BLaER1 (cell line): ENCODE measurements around the gene TMEM187.

Experiments
- H3K27ac ChIP-seq: shearing (Covaris generic); formaldehyde crosslinking; 2 replicates; pipeline ENCODE4 v1.8.1; 2022
- H3K27me3 ChIP-seq: shearing (Covaris generic); formaldehyde crosslinking; 2 replicates; pipeline ENCODE4 v1.8.1; 2022
- H3K36me3 ChIP-seq: shearing (Covaris generic); formaldehyde crosslinking; 2 replicates; pipeline ENCODE4 v1.8.1; 2022
- H3K4me1 ChIP-seq: shearing (Covaris generic); formaldehyde crosslinking; 2 replicates; pipeline ENCODE4 v1.8.1; 2022
- H3K4me2 ChIP-seq: shearing (Covaris generic); formaldehyde crosslinking; 2 replicates; pipeline ENCODE4 v1.8.1; 2022
- H3K4me3 ChIP-seq: shearing (Covaris generic); formaldehyde crosslinking; 2 replicates; pipeline ENCODE4 v1.8.1; 2022
- H3K9ac ChIP-seq: shearing (Covaris generic); formaldehyde crosslinking; 2 replicates; pipeline ENCODE4 v1.8.1; 2022
- H3K9me3 ChIP-seq: shearing (Covaris generic); formaldehyde crosslinking; 2 replicates; pipeline ENCODE4 v1.8.1; 2022
- H4K20me1 ChIP-seq: shearing (Covaris generic); formaldehyde crosslinking; 2 replicates; pipeline ENCODE4 v1.8.1; 2022
- Cebpa-rat ChIP-seq: shearing (Covaris generic); IDR thresholded peaks from 2 replicates; pipeline ENCODE4 v1.8.1; 2022

The TMEM187 gene

GRCh38 chrX:153961292-153961691, 11.3 kb upstream of the TMEM187 start:
- Histone ChIP-seq H4K20me1 (peaks cover 100% of the 10 kb centered on the region), H3K4me1 (peaks cover 21% of the 10 kb centered on the region), H3K4me2 (no peak overlapping the region), H3K27me3 (peaks cover 42% of the 10 kb centered on the region), H3K27ac (no peak overlapping the region), H3K36me3 (peaks cover 88% of the 10 kb centered on the region), H3K4me3 (no peak overlapping the region), H3K9me3 (no peaks in the 10 kb centered on the region), H3K9ac (no peak overlapping the region)
- TF ChIP-seq Cebpa-rat, result no peak

GRCh38 chrX:153963546-153963945, 9.0 kb upstream of the TMEM187 start:
- H3K4me3 ChIP-seq, result no peak overlapping the region
- no peak for TF ChIP-seq Cebpa-rat
- no peak overlapping the region for H3K4me2 ChIP-seq
- H3K4me1 ChIP-seq, result peaks cover 44% of the 10 kb centered on the region
- H4K20me1 ChIP-seq, result peaks cover 100% of the 10 kb centered on the region
- peaks cover 64% of the 10 kb centered on the region for H3K27me3 ChIP-seq
- H3K36me3 ChIP-seq, result peaks cover 66% of the 10 kb centered on the region
- no peak overlapping the region for H3K9ac ChIP-seq
- no peak overlapping the region for H3K27ac ChIP-seq
- H3K9me3 ChIP-seq, result no peaks in the 10 kb centered on the region

GRCh38 chrX:153964105-153964504, 8.4 kb upstream of the TMEM187 start:
- H3K27me3 ChIP-seq, result peaks cover 70% of the 10 kb centered on the region

GRCh38 chrX:153965406-153965805, 7.1 kb upstream of the TMEM187 start:
- H3K36me3 ChIP-seq, result peaks cover 47% of the 10 kb centered on the region

More at GRCh38 chrX:153964105-153964504, 8.4 kb upstream of the TMEM187 start:
- Histone ChIP-seq H3K9me3 (no peaks in the 10 kb centered on the region), H3K27ac (no peak overlapping the region), H3K9ac (no peak overlapping the region), H3K4me2 (no peak overlapping the region), H3K36me3 (peaks cover 60% of the 10 kb centered on the region), H4K20me1 (peaks cover 100% of the 10 kb centered on the region), H3K4me3 (no peak overlapping the region), H3K4me1 (peaks cover 49% of the 10 kb centered on the region)
- TF ChIP-seq Cebpa-rat, result no peak

GRCh38 chrX:153966283-153966688, 6.3 kb upstream of the TMEM187 start:
- H3K36me3 ChIP-seq, result peaks cover 39% of the 10 kb centered on the region

More at GRCh38 chrX:153965406-153965805, 7.1 kb upstream of the TMEM187 start:
- peaks cover 96% of the 10 kb centered on the region for H4K20me1 ChIP-seq
- H3K9ac ChIP-seq, result 0 out of 2 replicates have a peak overlapping the region, but pooled peaks have one; percentile 24
- peaks cover 56% of the 10 kb centered on the region for H3K4me1 ChIP-seq
- H3K4me3 ChIP-seq, result 0 out of 2 replicates have a peak overlapping the region, but pooled peaks have one; percentile 95
- peak overlapping the region; percentile 92 for H3K27ac ChIP-seq
- TF ChIP-seq Cebpa-rat, result no peak
- peak overlapping the region; percentile 93 for H3K4me2 ChIP-seq
- no peaks in the 10 kb centered on the region for H3K9me3 ChIP-seq
- H3K27me3 ChIP-seq, result peaks cover 78% of the 10 kb centered on the region

GRCh38 chrX:153966841-153967535, 5.6 kb upstream of the TMEM187 start:
- peak overlapping the region; percentile 93 for H3K4me2 ChIP-seq
- no peaks in the 10 kb centered on the region for H3K9me3 ChIP-seq
- peaks cover 56% of the 10 kb centered on the region for H3K4me1 ChIP-seq
- peak overlapping the region; percentile 93 for H3K9ac ChIP-seq
- H3K36me3 ChIP-seq, result peaks cover 32% of the 10 kb centered on the region
- peak overlapping the region; percentile 95 for H3K4me3 ChIP-seq
- peaks cover 78% of the 10 kb centered on the region for H3K27me3 ChIP-seq
- H3K27ac ChIP-seq, result peak overlapping the region; percentile 92
- H4K20me1 ChIP-seq, result peaks cover 89% of the 10 kb centered on the region
- TF ChIP-seq Cebpa-rat, result no peak

More at GRCh38 chrX:153966283-153966688, 6.3 kb upstream of the TMEM187 start:
- H3K27me3 ChIP-seq, result peaks cover 78% of the 10 kb centered on the region
- no peak for TF ChIP-seq Cebpa-rat
- peak overlapping the region; percentile 93 for H3K9ac ChIP-seq
- H3K4me1 ChIP-seq, result peaks cover 56% of the 10 kb centered on the region
- H4K20me1 ChIP-seq, result peaks cover 89% of the 10 kb centered on the region
- peak overlapping the region; percentile 92 for H3K27ac ChIP-seq
- H3K4me2 ChIP-seq, result peak overlapping the region; percentile 93
- peak overlapping the region; percentile 95; the same call in 1 of the 2 replicates for H3K4me3 ChIP-seq
- no peaks in the 10 kb centered on the region for H3K9me3 ChIP-seq

- Histone ChIP-seq H3K9ac (peak overlapping the region; percentile 93), H3K9me3 (no peaks in the 10 kb centered on the region), H3K4me2 (peak overlapping the region; percentile 93), H3K27ac (peak overlapping the region; percentile 92), H4K20me1 (peaks cover 89% of the 10 kb centered on the region), H3K27me3 (peaks cover 72% of the 10 kb centered on the region), H3K4me1 (peaks cover 56% of the 10 kb centered on the region), H3K4me3 (peak overlapping the region; percentile 95), H3K36me3 (peaks cover 25% of the 10 kb centered on the region)
- no peak for TF ChIP-seq Cebpa-rat
Measured at GRCh38 chrX:153967536-153968224, 4.9 kb upstream of the TMEM187 start.

- Histone ChIP-seq H3K27me3 (peaks cover 71% of the 10 kb centered on the region), H3K27ac (peak overlapping the region; percentile 92), H4K20me1 (peaks cover 89% of the 10 kb centered on the region), H3K4me2 (peak overlapping the region; percentile 93), H3K9me3 (no peaks in the 10 kb centered on the region), H3K36me3 (peaks cover 19% of the 10 kb centered on the region), H3K4me1 (peaks cover 62% of the 10 kb centered on the region), H3K4me3 (peak overlapping the region; percentile 95), H3K9ac (peak overlapping the region; percentile 93)
- no peak for TF ChIP-seq Cebpa-rat
Measured at GRCh38 chrX:153968255-153968654, 4.3 kb upstream of the TMEM187 start.

GRCh38 chrX:153968754-153969124, 3.8 kb upstream of the TMEM187 start:
- TF ChIP-seq Cebpa-rat, result no peak
- H3K9ac ChIP-seq, result peak overlapping the region; percentile 93
- H3K4me3 ChIP-seq, result peak overlapping the region; percentile 95
- peaks cover 71% of the 10 kb centered on the region for H3K27me3 ChIP-seq
- H3K9me3 ChIP-seq, result no peaks in the 10 kb centered on the region
- H3K4me1 ChIP-seq, result peaks cover 66% of the 10 kb centered on the region
- peak overlapping the region; percentile 93 for H3K4me2 ChIP-seq
- H4K20me1 ChIP-seq, result peaks cover 89% of the 10 kb centered on the region
- H3K36me3 ChIP-seq, result peaks cover 14% of the 10 kb centered on the region
- peak overlapping the region; percentile 92 for H3K27ac ChIP-seq
